Endothelial cell of umbilical vein (primary cell): ENCODE data around the gene BMPER. TPM values are rescaled to one million over a fixed set of nuclear protein-coding genes. Genes with fewer than 3 reads are reported as not detected.

Experiments
- BruUV-seq: library from RNA; stranded (reverse); fragments of 400-500 nt; replicated peaks from 2 replicates; lab custom pipeline; 2021; lab: Mats Ljungman, UMichigan
- CTCF ChIA-PET: fragments of 300-600, 350-600 bp; sonication (Branson Sonifier 250); formaldehyde crosslinking; loops from one replicate; lab custom pipeline; 2021; ENCODE audit warnings: antibody characterized with exemption, inconsistent platforms; lab: Charles Lee
- POLR2A ChIA-PET: fragments of 300-600, 350-600 bp; sonication (Branson Sonifier 250); formaldehyde crosslinking; loops from one replicate; lab custom pipeline; 2021; ENCODE audit warnings: antibody characterized with exemption, inconsistent platforms; lab: Charles Lee
- DNase-seq: peaks from one replicate; pipeline ENCODE4 v3.0.0-alpha.2; 2011; ENCODE audit warnings: low read depth, low spot score
- FAIRE-seq: peaks from 2 replicates; lab custom pipeline; 2011; peaks lifted over from hg19 to GRCh38; lab: Jason Lieb, UNC
- H2AFZ ChIP-seq: 2 replicates; pipeline ENCODE4 v1.6.0; 2012; ENCODE audit warnings: low read depth, low read length, control low read depth, inconsistent platforms
- H3K27ac ChIP-seq: 2 replicates; pipeline ENCODE4 v1.5.1; 2011; ENCODE audit warnings: low read depth, mild to moderate bottlenecking, control low read depth, low read length, moderate library complexity; ENCODE audit not compliant: insufficient read depth
- H3K27me3 ChIP-seq, 2 experiments: 2 replicates each; pipeline versions ENCODE4 v1.6.0 to v1.6.1; 2011; ENCODE audit warnings: low read length in 2 of 2, mixed read lengths in 1 of 2; ENCODE audit not compliant: control insufficient read depth in 2 of 2, insufficient read depth in 2 of 2
- H3K36me3 ChIP-seq, 2 experiments: 2 replicates in 1 of 2; 3 replicates in 1 of 2; pipeline ENCODE4 v1.5.1; 2011; ENCODE audit warnings: low read length in 2 of 2, mild to moderate bottlenecking in 1 of 2, moderate library complexity in 1 of 2; ENCODE audit not compliant: control insufficient read depth in 2 of 2, insufficient read depth in 2 of 2; ENCODE audit errors: extremely low read depth in 1 of 2
- H3K4me1 ChIP-seq: 3 replicates; pipeline ENCODE4 v1.5.1; 2011; ENCODE audit warnings: mild to moderate bottlenecking, low read length; ENCODE audit not compliant: control insufficient read depth, insufficient read depth; ENCODE audit errors: extremely low read depth
- H3K4me2 ChIP-seq: 2 replicates; pipeline ENCODE4 v1.6.1; 2011; ENCODE audit warnings: low read length, control low read depth, mixed read lengths; ENCODE audit not compliant: insufficient read depth
- H3K4me3 ChIP-seq, 3 experiments: fragments of 200-600 bp in 1 of 3; sonication (generic), shearing (Covaris generic) in 1 of 3; replicated peaks in 1 of 3; 2 replicates each; pipeline ENCODE4 v1.5.1; 2011 to 2016; ENCODE audit warnings: control low read depth in 3 of 3, low read length in 3 of 3, mild to moderate bottlenecking in 2 of 3, inconsistent platforms in 1 of 3, low read depth in 1 of 3, moderate library complexity in 1 of 3; ENCODE audit not compliant: insufficient read depth in 1 of 3
- H3K79me2 ChIP-seq: 2 replicates; pipeline ENCODE4 v1.6.0; 2012; ENCODE audit warnings: low read length, inconsistent platforms; ENCODE audit not compliant: control insufficient read depth, insufficient read depth
- H3K9ac ChIP-seq: replicated peaks from 2 replicates; pipeline ENCODE3; 2011; ENCODE audit warnings: low read length, control low read depth; ENCODE audit not compliant: insufficient read depth; ENCODE audit errors: extremely low read depth
- H3K9me1 ChIP-seq: replicated peaks from 3 replicates; pipeline ENCODE4 v1.6.0; 2011; ENCODE audit warnings: mild to moderate bottlenecking, low read length; ENCODE audit not compliant: control insufficient read depth, insufficient read depth; ENCODE audit errors: extremely low read depth
- H3K9me3 ChIP-seq: replicated peaks from 2 replicates; pipeline ENCODE4 v1.5.1; 2012; ENCODE audit warnings: low read length, inconsistent platforms; ENCODE audit not compliant: control insufficient read depth, insufficient read depth
- H4K20me1 ChIP-seq: replicated peaks from 2 replicates; pipeline ENCODE3; 2011; ENCODE audit warnings: mild to moderate bottlenecking, low read length; ENCODE audit not compliant: control insufficient read depth, insufficient read depth; ENCODE audit errors: extremely low read depth
- CTCF ChIP-seq, 2 donors: IDR thresholded peaks; 1 replicate in 1 of 2; 2 replicates in 1 of 2; pipeline ENCODE4 v1.5.1; 2011; ENCODE audit warnings: low read length in 2 of 2, mild to moderate bottlenecking in 2 of 2, moderate library complexity in 2 of 2, control low read depth in 1 of 2, inconsistent platforms in 1 of 2, low read depth in 1 of 2; ENCODE audit not compliant: insufficient read depth in 1 of 2; ENCODE audit errors: extremely low read depth in 1 of 2
- EZH2 ChIP-seq: IDR thresholded peaks from 2 replicates; pipeline ENCODE4 v1.6.1; 2012; ENCODE audit warnings: borderline replicate concordance, low read depth, mild to moderate bottlenecking, moderate library complexity, low read length, inconsistent platforms; ENCODE audit not compliant: severe bottlenecking
- FOS ChIP-seq: IDR thresholded peaks from 2 replicates; pipeline ENCODE4 v1.6.1; 2011; ENCODE audit warnings: mild to moderate bottlenecking, low read length, moderate library complexity, borderline replicate concordance; ENCODE audit not compliant: insufficient read depth
- GATA2 ChIP-seq: IDR thresholded peaks from 2 replicates; pipeline ENCODE4 v1.7.0; 2011; ENCODE audit warnings: low read depth, mild to moderate bottlenecking, moderate library complexity, mixed read lengths, low read length; ENCODE audit not compliant: insufficient read length, insufficient read depth
- JUN ChIP-seq: IDR thresholded peaks from 2 replicates; pipeline ENCODE4 v1.6.1; 2011; ENCODE audit warnings: borderline replicate concordance, low read depth; ENCODE audit not compliant: insufficient read length, insufficient read depth
- MAX ChIP-seq: IDR thresholded peaks from 2 replicates; pipeline ENCODE4 v1.6.1; 2011; ENCODE audit not compliant: insufficient read depth, insufficient read length
- MYC ChIP-seq: IDR thresholded peaks from one replicate; pipeline ENCODE4 v1.6.1; 2011; ENCODE audit warnings: mild to moderate bottlenecking, low read depth, low read length
- POLR2A ChIP-seq: IDR thresholded peaks from 2 replicates; pipeline ENCODE4 v1.6.1; 2012; ENCODE audit warnings: low read depth, mild to moderate bottlenecking, control low read depth, low read length
- POLR2AphosphoS5 ChIP-seq: IDR thresholded peaks from 2 replicates; pipeline ENCODE4 v1.6.1; 2012; ENCODE audit warnings: low read depth, mild to moderate bottlenecking, control low read depth, low read length, moderate library complexity; ENCODE audit not compliant: insufficient read depth
- dilution Hi-C: fragments of 300-500 bp; cut with MboI; formaldehyde crosslinking; loops from one replicate; pipeline ENCODE4 v1.15.0; 2019; ENCODE audit warnings: low sequenced_read_pairs; ENCODE audit not compliant: extremely low pct_ligation_motif_present
- intact Hi-C: fragments of 100-400 bp; cut with micrococcal nuclease; formaldehyde crosslinking; loops from one replicate; pipeline ENCODE4 v1.10.0; 2022
- polyA plus RNA-seq, 4 experiments: library from polyadenylated mRNA; depleted of rRNA in 3 of 4; stranded (reverse) in 3 of 4; unstranded in 1 of 4; fragments of >200 nt; gene quantifications; 2 replicates each; pipeline versions ENCODE4 v1.2.1 to v1.2.3, GENCODE V29; 2011 to 2012; ENCODE audit warnings: missing spikeins in 1 of 4
- total RNA-seq: library from RNA; stranded (reverse); gene quantifications from 2 replicates; pipeline ENCODE4 v1.2.3, GENCODE V29; 2021

The BMPER gene
- total and polyA plus RNA-seq, 2 donors (not counting 3 experiments of a cell fraction or from before 2014, with no cell fraction given): 0.10 to 0.13 TPM

GRCh38 chr7:33981671-33982424 lies 76.5 kb downstream of the BMPER start:
- dilution Hi-C loops (no loop called here), intact Hi-C loops (loop anchor here (1.0 to 2.0 kb wide), 2 partner anchors 106 to 185 kb away; no protein-coding TSS in a partner anchor)
- TF ChIP-seq MAX (no peak), CTCF (IDR thresholded peaks at IDR 0.05; ENCODE audit: extremely low read depth in 1 of 2, insufficient read depth in 1 of 2, low read depth in 1 of 2, low read length in 2 of 2) (no peak), EZH2 (no peak), POLR2AphosphoS5 (no peak), MYC (no peak), POLR2A (no peak), FOS (no peak), JUN (no peak), GATA2 (no peak)
- CTCF ChIA-PET: interaction anchor here (0.7 to 3.1 kb wide), 31 partner anchors 9 to 739 kb away, joined by 3 to 266 read pairs (median 5); no protein-coding TSS in a partner anchor
- Histone ChIP-seq H3K27ac (no peak overlapping the region), H4K20me1 (no peaks in the 10 kb centered on the region), H3K79me2 (no peaks in the 10 kb centered on the region), H2AFZ (no peak overlapping the region), H3K36me3 (no peaks in the 10 kb centered on the region), H3K9ac (no peak overlapping the region), H3K4me1 (peaks cover 3% of the 10 kb centered on the region), H3K9me3 (no peaks in the 10 kb centered on the region), H3K4me3 (no peak overlapping the region), H3K27me3 (no peaks in the 10 kb centered on the region), H3K4me2 (no peak overlapping the region), H3K9me1 (no peaks in the 10 kb centered on the region)
- POLR2A ChIA-PET: interaction anchor here (0.7 kb wide), 1 partner anchor 150 kb away, joined by 3 read pairs; no protein-coding TSS in a partner anchor
- DNase-seq (no peak), FAIRE-seq (no peak)
- BruUV-seq: no TSS peak
